Lower lobe of right lung (tissue), 2 donors: ENCODE data around the gene PLA2G4D. TPM values are rescaled to one million over a fixed set of nuclear protein-coding genes. Genes with fewer than 3 reads are reported as not detected.

ENCODE experiments used
- ATAC-seq, 2 donors: fragments of 200-7000 bp; cut with Tn5 transposase; one replicate each; pipeline ENCODE4 v1.9.1; 2020 to 2022; ENCODE audit warnings: mild to moderate bottlenecking in 2 of 2, moderate library complexity in 2 of 2
- DNase-seq: peaks from one replicate; pipeline ENCODE4 v3.0.0-alpha.2; 2020
- H3K27ac ChIP-seq: fragments of 200-600 bp; one replicate; pipeline ENCODE4 v1.8.0; 2022
- H3K27me3 ChIP-seq: fragments of 200-600 bp; one replicate; pipeline ENCODE4 v1.8.0; 2022; ENCODE audit warnings: low read depth
- H3K36me3 ChIP-seq: fragments of 200-600 bp; one replicate; pipeline ENCODE4 v1.8.0; 2022; ENCODE audit warnings: mild to moderate bottlenecking
- H3K4me1 ChIP-seq: fragments of 200-600 bp; one replicate; pipeline ENCODE4 v1.8.0; 2022
- H3K4me3 ChIP-seq: fragments of 200-600 bp; one replicate; pipeline ENCODE4 v1.8.0; 2022; ENCODE audit warnings: mild to moderate bottlenecking
- H3K9me3 ChIP-seq: fragments of 200-600 bp; one replicate; pipeline ENCODE4 v1.8.0; 2022
- intact Hi-C: fragments of 100-400 bp; cut with DNase I; formaldehyde crosslinking; loops from one replicate; pipeline ENCODE4 v1.11.0; 2022
- total RNA-seq: library from RNA; stranded (reverse); fragmentation: NEBNext Ultra II Directional; extraction: Animal tissue kit (Norgen Biotek cat#: 25700); gene quantifications from one replicate; pipeline ENCODE4 v1.2.1, GENCODE V29; 2021
- TF ChIP-seq, protein P1 (sequence below): fragments of 200-600 bp; IDR thresholded peaks from one replicate; pipeline ENCODE4 v1.8.0; 2022; ENCODE audit warnings: antibody characterized with exemption, mild to moderate bottlenecking
- donor health status: DM: no; HTN: yes; CAD: no; lungs with severe emphysema.

PLA2G4D gene
- total RNA-seq, 1 donor from 2014 or later = not detected

DNA sequence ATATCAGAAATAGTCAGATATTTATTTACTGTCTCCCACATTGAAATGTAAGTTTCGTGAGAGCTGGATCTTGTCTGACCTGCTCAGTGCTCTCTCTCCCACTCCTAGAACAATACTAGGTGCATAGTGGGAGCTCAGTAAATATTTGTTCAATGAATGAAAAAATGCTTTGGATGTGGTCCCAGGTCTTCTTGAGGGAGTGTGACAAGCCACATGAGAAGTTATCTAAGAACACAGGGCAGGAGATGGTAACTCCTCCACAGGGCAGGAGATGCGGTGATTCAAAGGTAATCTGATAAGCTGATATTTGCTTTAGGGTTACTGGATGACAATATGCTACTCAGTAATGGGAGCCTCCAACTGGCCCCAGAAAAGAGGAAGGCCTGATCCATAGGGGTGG lies 47.8 kb downstream of the PLA2G4D start:
- peak; percentile 79 to 88 for ATAC-seq

DNA sequence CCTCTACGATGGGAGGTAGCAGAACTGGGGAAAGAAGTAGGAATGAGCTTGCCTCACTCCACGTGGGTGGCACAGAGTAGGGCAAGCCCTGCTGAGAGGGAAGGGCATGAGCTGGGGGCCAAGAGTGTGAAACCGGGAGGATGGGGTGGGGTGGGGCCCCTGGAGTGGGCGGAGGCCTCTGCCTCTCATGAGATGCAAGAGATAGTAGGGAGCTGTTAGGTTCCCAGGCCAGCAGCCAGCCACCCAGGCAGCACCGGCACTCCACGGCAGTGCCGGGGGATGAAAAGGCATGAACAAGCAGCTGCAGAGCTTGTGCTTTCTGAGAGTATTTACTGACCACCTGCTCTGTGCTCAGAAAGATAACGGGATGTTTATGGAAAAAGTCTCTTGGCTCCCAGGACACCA lies 49.1 kb downstream of the PLA2G4D start:
- no peaks in the 10 kb centered on the region for H3K27me3 ChIP-seq
- H3K4me3 ChIP-seq = no peak overlapping the region
- H3K36me3 ChIP-seq = no peaks in the 10 kb centered on the region
- ATAC-seq = no peak
- intact Hi-C loops = no loop called here
- H3K4me1 ChIP-seq = peaks cover 16% of the 10 kb centered on the region
- TF ChIP-seq, protein P1, sequence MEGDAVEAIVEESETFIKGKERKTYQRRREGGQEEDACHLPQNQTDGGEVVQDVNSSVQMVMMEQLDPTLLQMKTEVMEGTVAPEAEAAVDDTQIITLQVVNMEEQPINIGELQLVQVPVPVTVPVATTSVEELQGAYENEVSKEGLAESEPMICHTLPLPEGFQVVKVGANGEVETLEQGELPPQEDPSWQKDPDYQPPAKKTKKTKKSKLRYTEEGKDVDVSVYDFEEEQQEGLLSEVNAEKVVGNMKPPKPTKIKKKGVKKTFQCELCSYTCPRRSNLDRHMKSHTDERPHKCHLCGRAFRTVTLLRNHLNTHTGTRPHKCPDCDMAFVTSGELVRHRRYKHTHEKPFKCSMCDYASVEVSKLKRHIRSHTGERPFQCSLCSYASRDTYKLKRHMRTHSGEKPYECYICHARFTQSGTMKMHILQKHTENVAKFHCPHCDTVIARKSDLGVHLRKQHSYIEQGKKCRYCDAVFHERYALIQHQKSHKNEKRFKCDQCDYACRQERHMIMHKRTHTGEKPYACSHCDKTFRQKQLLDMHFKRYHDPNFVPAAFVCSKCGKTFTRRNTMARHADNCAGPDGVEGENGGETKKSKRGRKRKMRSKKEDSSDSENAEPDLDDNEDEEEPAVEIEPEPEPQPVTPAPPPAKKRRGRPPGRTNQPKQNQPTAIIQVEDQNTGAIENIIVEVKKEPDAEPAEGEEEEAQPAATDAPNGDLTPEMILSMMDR = no peak
- DNase-seq = no peak
- H3K27ac ChIP-seq = no peak overlapping the region
- no peaks in the 10 kb centered on the region for H3K9me3 ChIP-seq

More for the DNA sequence above, 47.8 kb downstream of the PLA2G4D start:
- H3K27me3 ChIP-seq = no peaks in the 10 kb centered on the region
- H3K27ac ChIP-seq = no peak overlapping the region
- TF ChIP-seq, protein P1 = no peak
- H3K36me3 ChIP-seq = no peaks in the 10 kb centered on the region
- no peak overlapping the region for H3K4me3 ChIP-seq
- intact Hi-C loops = no loop called here
- no peak for DNase-seq
- no peaks in the 10 kb centered on the region for H3K9me3 ChIP-seq
- H3K4me1 ChIP-seq = peaks cover 16% of the 10 kb centered on the region

GRCh38 chr15:42042602-42043400 lies 51.6 kb downstream of the PLA2G4D start:
- DNase-seq (no peak), ATAC-seq (no peak)
- no peaks in the 10 kb centered on the region for H3K36me3 ChIP-seq
- H3K27me3 ChIP-seq = no peaks in the 10 kb centered on the region
- H3K27ac ChIP-seq = no peak overlapping the region
- intact Hi-C loops = no loop called here
- TF ChIP-seq, protein P1 = no peak
- no peaks in the 10 kb centered on the region for H3K9me3 ChIP-seq
- H3K4me1 ChIP-seq = peaks cover 16% of the 10 kb centered on the region
- H3K4me3 ChIP-seq = no peak overlapping the region

GRCh38 chr15:42038401-42038800 lies 56.0 kb downstream of the PLA2G4D start:
- no peaks in the 10 kb centered on the region for H3K9me3 ChIP-seq
- no peak overlapping the region for H3K4me3 ChIP-seq
- ATAC-seq (no peak), DNase-seq (no peak)
- intact Hi-C loops = no loop called here
- H3K36me3 ChIP-seq = no peaks in the 10 kb centered on the region
- TF ChIP-seq, protein P1 = no peak
- no peak overlapping the region for H3K27ac ChIP-seq
- no peaks in the 10 kb centered on the region for H3K27me3 ChIP-seq
- peaks cover 4% of the 10 kb centered on the region for H3K4me1 ChIP-seq

DNA sequence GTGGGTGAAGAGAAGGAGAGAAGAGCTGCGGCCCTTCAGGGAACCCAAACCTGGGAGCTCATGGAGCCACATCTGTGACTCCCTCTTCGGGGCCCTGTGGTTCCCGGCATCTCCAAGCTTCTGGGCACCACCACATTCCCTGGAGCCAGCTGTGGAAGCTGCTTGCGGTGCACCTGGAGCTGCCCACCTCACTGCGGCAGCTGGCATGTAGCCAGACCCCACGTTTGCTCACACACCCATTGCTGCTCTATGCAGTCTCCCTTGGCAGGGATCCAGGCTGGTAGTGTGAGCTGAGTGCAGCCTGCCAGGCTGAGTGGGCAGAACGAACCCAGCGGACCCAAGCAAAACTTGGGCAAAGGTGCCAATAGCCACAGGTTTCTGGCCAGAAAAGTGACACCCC lies 56.7 kb downstream of the PLA2G4D start:
- peaks cover 4% of the 10 kb centered on the region for H3K4me1 ChIP-seq
- H3K4me3 ChIP-seq = no peak overlapping the region
- H3K36me3 ChIP-seq = no peaks in the 10 kb centered on the region
- H3K27me3 ChIP-seq = no peaks in the 10 kb centered on the region
- peak overlapping the region; percentile 19 for H3K27ac ChIP-seq
- TF ChIP-seq, protein P1 = no peak
- H3K9me3 ChIP-seq = no peaks in the 10 kb centered on the region
- intact Hi-C loops = no loop called here
- DNase-seq (peak; percentile 75), ATAC-seq (peak in 1 of 2 donors; percentile 38)
